BJ (cell line): ENCODE measurements around the gene NUP50. TPM values are rescaled to one million over a fixed set of nuclear protein-coding genes. Genes with fewer than 3 reads are reported as not detected.

Source experiments
- CTCF ChIA-PET: fragments of 350-600 bp; formaldehyde crosslinking; extraction: SDS; loops from one replicate; lab custom pipeline; 2021; ENCODE audit warnings: antibody characterized with exemption, inconsistent platforms; lab: Yijun Ruan, JAX
- POLR2A ChIA-PET: fragments of 300-600 bp; sonication (Branson Sonifier 250); formaldehyde crosslinking; extraction: SDS; loops from one replicate; lab custom pipeline; 2021; ENCODE audit warnings: antibody characterized with exemption; lab: Charles Lee
- DNase-seq: peaks from one replicate; pipeline ENCODE4 v3.0.0-alpha.2; 2011; ENCODE audit warnings: low read depth
- H3K27me3 ChIP-seq: 2 replicates; pipeline ENCODE4 v1.6.0; 2011; ENCODE audit warnings: low read length; ENCODE audit not compliant: control insufficient read depth, insufficient read depth
- H3K36me3 ChIP-seq: 2 replicates; pipeline ENCODE4 v1.5.1; 2011; ENCODE audit warnings: low read length; ENCODE audit not compliant: control insufficient read depth, insufficient read depth
- H3K4me3 ChIP-seq: 2 replicates; pipeline ENCODE4 v1.5.1; 2011; ENCODE audit warnings: low read depth, mild to moderate bottlenecking, control low read depth, low read length
- polyA plus RNA-seq: library from polyadenylated mRNA; depleted of rRNA; stranded (reverse); fragments of >200 nt; gene quantifications from 2 replicates; pipeline ENCODE4 v1.2.3, GENCODE V29; 2011
- TF ChIP-seq, protein P1 (sequence below): IDR thresholded peaks from 2 replicates; pipeline ENCODE4 v1.5.1; 2011; ENCODE audit warnings: low read depth, mild to moderate bottlenecking, control low read depth, inconsistent platforms, low read length, moderate library complexity; ENCODE audit not compliant: insufficient read depth

NUP50 gene
- polyA plus RNA-seq, 1 experiment: 12.4 TPM

DNA sequence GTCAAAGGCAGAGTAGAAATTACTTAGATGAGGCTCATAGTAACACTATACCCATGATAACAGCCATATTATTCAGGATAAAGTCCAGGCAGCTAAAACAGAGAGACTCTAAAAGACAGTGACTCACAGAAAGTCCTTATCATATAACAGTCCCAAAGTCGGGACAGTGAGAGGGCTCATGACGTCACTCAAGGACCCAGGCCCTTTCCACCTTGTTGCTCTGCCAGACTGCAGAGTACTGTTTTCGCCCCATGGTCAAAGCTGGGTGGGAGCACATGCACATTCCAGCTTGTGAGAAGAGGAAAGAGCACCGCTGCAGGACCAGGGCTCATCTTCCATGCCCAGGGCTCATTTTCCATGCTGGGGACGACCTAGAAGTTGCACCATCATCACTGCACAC is 29.4 kb upstream of the NUP50 start:
- POLR2A ChIA-PET: no interaction called here
- no peak for DNase-seq
- CTCF ChIA-PET: interaction anchor here (1.0 kb wide), 1 partner anchor 15 kb away, joined by 3 read pairs; no protein-coding TSS in a partner anchor
- peaks cover 7% of the 10 kb centered on the region; the same call in 1 of the 2 replicates for H3K36me3 ChIP-seq
- H3K27me3 ChIP-seq: no peaks in the 10 kb centered on the region
- H3K4me3 ChIP-seq: no peak overlapping the region
- TF ChIP-seq, protein P1, sequence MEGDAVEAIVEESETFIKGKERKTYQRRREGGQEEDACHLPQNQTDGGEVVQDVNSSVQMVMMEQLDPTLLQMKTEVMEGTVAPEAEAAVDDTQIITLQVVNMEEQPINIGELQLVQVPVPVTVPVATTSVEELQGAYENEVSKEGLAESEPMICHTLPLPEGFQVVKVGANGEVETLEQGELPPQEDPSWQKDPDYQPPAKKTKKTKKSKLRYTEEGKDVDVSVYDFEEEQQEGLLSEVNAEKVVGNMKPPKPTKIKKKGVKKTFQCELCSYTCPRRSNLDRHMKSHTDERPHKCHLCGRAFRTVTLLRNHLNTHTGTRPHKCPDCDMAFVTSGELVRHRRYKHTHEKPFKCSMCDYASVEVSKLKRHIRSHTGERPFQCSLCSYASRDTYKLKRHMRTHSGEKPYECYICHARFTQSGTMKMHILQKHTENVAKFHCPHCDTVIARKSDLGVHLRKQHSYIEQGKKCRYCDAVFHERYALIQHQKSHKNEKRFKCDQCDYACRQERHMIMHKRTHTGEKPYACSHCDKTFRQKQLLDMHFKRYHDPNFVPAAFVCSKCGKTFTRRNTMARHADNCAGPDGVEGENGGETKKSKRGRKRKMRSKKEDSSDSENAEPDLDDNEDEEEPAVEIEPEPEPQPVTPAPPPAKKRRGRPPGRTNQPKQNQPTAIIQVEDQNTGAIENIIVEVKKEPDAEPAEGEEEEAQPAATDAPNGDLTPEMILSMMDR: no peak

DNA sequence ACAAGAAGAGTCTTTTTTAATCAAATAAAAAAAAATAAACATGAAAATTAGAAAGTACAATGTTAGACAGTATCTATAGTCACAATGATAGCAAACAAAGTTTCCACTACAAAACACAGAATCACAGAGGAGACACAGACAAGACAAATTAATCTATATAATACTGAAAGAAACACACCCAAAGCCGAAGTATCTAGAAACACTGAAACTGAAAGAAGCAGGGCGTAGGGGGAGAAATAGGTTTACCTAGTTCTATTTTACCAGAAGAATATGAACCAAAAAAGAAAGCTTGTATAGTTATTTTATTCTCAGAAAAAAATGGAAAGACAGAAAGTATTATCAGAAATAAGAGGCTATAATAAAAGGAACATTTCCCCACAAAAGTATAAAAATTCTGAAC is 27.1 kb upstream of the NUP50 start:
- Histone ChIP-seq H3K27me3 (no peaks in the 10 kb centered on the region), H3K36me3 (peaks cover 7% of the 10 kb centered on the region; the same call in 1 of the 2 replicates), H3K4me3 (no peak overlapping the region)
- TF ChIP-seq, protein P1: no peak
- POLR2A ChIA-PET: no interaction called here
- CTCF ChIA-PET: no interaction called here
- no peak for DNase-seq

DNA sequence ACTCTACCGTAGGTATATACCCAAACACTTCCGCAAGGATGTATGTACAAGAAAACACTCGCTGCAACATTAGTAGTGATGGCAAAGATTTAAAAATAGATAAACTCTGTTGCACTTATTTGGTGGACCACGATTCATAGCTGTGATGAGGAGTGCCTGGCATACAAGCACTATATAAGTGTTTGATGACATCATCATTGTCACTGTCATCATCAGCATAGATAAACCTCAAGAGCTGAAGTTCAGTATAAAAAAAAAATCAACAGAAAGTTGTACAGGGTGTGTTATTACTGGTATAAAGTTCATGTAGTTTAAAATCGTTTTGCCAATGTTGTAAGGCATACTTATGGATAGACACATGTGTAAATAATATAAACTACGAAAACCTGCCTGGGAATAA is 24.0 kb upstream of the NUP50 start:
- TF ChIP-seq, protein P1: no peak
- Histone ChIP-seq H3K27me3 (no peaks in the 10 kb centered on the region), H3K4me3 (no peak overlapping the region), H3K36me3 (no peaks in the 10 kb centered on the region)
- POLR2A ChIA-PET: no interaction called here
- CTCF ChIA-PET: no interaction called here
- no peak for DNase-seq

DNA sequence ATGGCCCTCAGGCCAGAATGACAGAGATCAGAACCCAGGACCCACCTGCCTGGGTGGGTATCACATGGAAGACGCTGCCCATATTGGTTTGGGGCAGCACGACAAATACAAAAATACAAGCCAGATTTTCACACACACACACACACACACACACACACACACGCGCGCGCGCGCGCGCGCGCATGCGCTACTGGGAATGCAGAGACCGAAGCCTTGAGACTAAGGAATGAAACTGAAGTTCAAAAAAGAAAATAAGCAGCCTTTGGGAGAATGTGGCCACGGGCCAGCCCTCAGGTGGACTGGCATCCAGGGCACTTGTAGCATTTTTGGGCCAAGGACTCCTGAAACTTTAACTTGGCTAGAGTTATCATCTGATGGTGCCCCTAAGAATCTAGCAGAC is 21.3 kb upstream of the NUP50 start:
- DNase-seq: no peak
- POLR2A ChIA-PET: no interaction called here
- CTCF ChIA-PET: no interaction called here
- TF ChIP-seq, protein P1: no peak
- H3K27me3 ChIP-seq: no peaks in the 10 kb centered on the region
- no peak overlapping the region for H3K4me3 ChIP-seq
- no peaks in the 10 kb centered on the region for H3K36me3 ChIP-seq

GRCh38 chr22:45144916-45145315 is 18.8 kb upstream of the NUP50 start:
- ChIA-PET CTCF (no interaction called here), POLR2A (no interaction called here)
- DNase-seq: no peak
- Histone ChIP-seq H3K4me3 (no peak overlapping the region), H3K27me3 (no peaks in the 10 kb centered on the region), H3K36me3 (no peaks in the 10 kb centered on the region)
- TF ChIP-seq, protein P1: no peak
